WTC11 (cell line): ENCODE data around the gene PACS1. TPM values are rescaled to one million over a fixed set of nuclear protein-coding genes. Genes with fewer than 3 reads are reported as not detected.
A peak's percentile ranks its signal among the peaks of the same experiment; 100 is the strongest.

Experiments used
- ATAC-seq: fragments of 200-7000 bp; cut with Tn5 transposase; 2 replicates; pipeline ENCODE4 v1.10.0; 2021; ENCODE audit warnings: mild to moderate bottlenecking, moderate library complexity
- CTCF ChIA-PET: fragments of 300-600 bp; sonication (Branson Sonifier 250); formaldehyde crosslinking; loops from one replicate; lab custom pipeline; 2021; ENCODE audit warnings: antibody characterized with exemption; lab: Charles Lee
- POLR2A ChIA-PET: fragments of 350-600 bp; sonication (Branson Sonifier 250); formaldehyde crosslinking; loops from one replicate; lab custom pipeline; 2021; ENCODE audit warnings: antibody characterized with exemption; lab: Charles Lee
- DNase-seq: peaks from one replicate; pipeline ENCODE4 v3.0.0; 2021; ENCODE audit warnings: low spot score
- H3K27ac Mint-ChIP-seq: 2 replicates; pipeline ENCODE4 v1.8.0; 2021; ENCODE audit warnings: mixed read lengths
- H3K27me3 Mint-ChIP-seq: 2 replicates; pipeline ENCODE4 v1.8.0; 2021; ENCODE audit warnings: low read depth, mild to moderate bottlenecking, moderate library complexity, mixed read lengths
- H3K36me3 Mint-ChIP-seq: 2 replicates; pipeline ENCODE4 v1.8.0; 2021; ENCODE audit warnings: mixed read lengths
- H3K4me1 Mint-ChIP-seq: 2 replicates; pipeline ENCODE4 v1.8.0; 2022; ENCODE audit warnings: mixed read lengths
- H3K4me3 Mint-ChIP-seq: 2 replicates; pipeline ENCODE4 v1.8.0; 2021; ENCODE audit warnings: mild to moderate bottlenecking, moderate library complexity, mixed read lengths
- H3K9me3 Mint-ChIP-seq: 2 replicates; pipeline ENCODE4 v1.8.0; 2021; ENCODE audit warnings: mixed read lengths
- CREM ChIP-seq: sonication (generic); formaldehyde crosslinking; IDR thresholded peaks from 2 replicates; pipeline ENCODE4 v1.8.1; 2022; ENCODE audit warnings: mild to moderate bottlenecking, missing genetic modification reagents, moderate library complexity
- KAT7 ChIP-seq: sonication (generic); formaldehyde crosslinking; IDR thresholded peaks from 2 replicates; pipeline ENCODE4 v1.8.1; 2023; ENCODE audit warnings: missing genetic modification reagents, mild to moderate bottlenecking, borderline replicate concordance
- MXD4 ChIP-seq: fragments of 250-450 bp; sonication (Bioruptor Pico); IDR thresholded peaks from 2 replicates; pipeline ENCODE4 v1.8.0; 2021; ENCODE audit warnings: mild to moderate bottlenecking, moderate library complexity, borderline replicate concordance
- NR1H2 ChIP-seq: sonication (generic); formaldehyde crosslinking; IDR thresholded peaks from 2 replicates; pipeline ENCODE4 v1.9.0; 2021; ENCODE audit warnings: mild to moderate bottlenecking, moderate library complexity, missing genetic modification reagents
- RORB ChIP-seq: fragments of 250-450 bp; sonication (Bioruptor Pico); IDR thresholded peaks from 2 replicates; pipeline ENCODE4 v1.9.0; 2021; ENCODE audit warnings: mild to moderate bottlenecking
- ZNF232 ChIP-seq: sonication (generic); formaldehyde crosslinking; IDR thresholded peaks from 2 replicates; pipeline ENCODE4 v1.8.0; 2022; ENCODE audit warnings: mild to moderate bottlenecking, missing genetic modification reagents
- total RNA-seq: library from RNA; stranded (reverse); gene quantifications from 3 replicates; pipeline ENCODE4 v1.2.3, GENCODE V29; 2021
- TF ChIP-seq, protein P1 (sequence below): sonication (generic); formaldehyde crosslinking; IDR thresholded peaks from 2 replicates; pipeline ENCODE4 v1.8.0; 2022; ENCODE audit warnings: mild to moderate bottlenecking, missing genetic modification reagents
- TF ChIP-seq, protein P2 (sequence below): fragments of 250-450 bp; sonication (Bioruptor Pico); IDR thresholded peaks from 2 replicates; pipeline ENCODE4 v1.9.0; 2021; ENCODE audit warnings: mild to moderate bottlenecking
- TF ChIP-seq, protein P3 (sequence below): fragments of 250-450 bp; sonication (Bioruptor Pico); IDR thresholded peaks from 2 replicates; pipeline ENCODE4 v1.9.0; 2021; ENCODE audit warnings: mild to moderate bottlenecking
- TF ChIP-seq, protein P4 (sequence below): sonication (generic); formaldehyde crosslinking; IDR thresholded peaks from 2 replicates; pipeline ENCODE4 v1.8.1; 2023; ENCODE audit warnings: mild to moderate bottlenecking, missing genetic modification reagents
- TF ChIP-seq, protein P5 (sequence below): sonication (generic); formaldehyde crosslinking; IDR thresholded peaks from 2 replicates; pipeline ENCODE4 v1.8.1; 2022; ENCODE audit warnings: mild to moderate bottlenecking, moderate library complexity, missing genetic modification reagents
- TF ChIP-seq, protein P6 (sequence below): sonication (generic); formaldehyde crosslinking; IDR thresholded peaks from 2 replicates; pipeline ENCODE4 v1.8.0; 2022; ENCODE audit warnings: mild to moderate bottlenecking, missing genetic modification reagents
- TF ChIP-seq, protein P7 (sequence below): sonication (generic); formaldehyde crosslinking; IDR thresholded peaks from 2 replicates; pipeline ENCODE4 v1.8.0; 2022; ENCODE audit warnings: mild to moderate bottlenecking, missing genetic modification reagents
- TF ChIP-seq, protein P8 (sequence below): sonication (generic); formaldehyde crosslinking; IDR thresholded peaks from 2 replicates; pipeline ENCODE4 v1.8.0; 2023; ENCODE audit warnings: mild to moderate bottlenecking, missing genetic modification reagents

Gene PACS1
- total RNA-seq, 1 experiment from 2014 or later: 34.8 TPM

DNA sequence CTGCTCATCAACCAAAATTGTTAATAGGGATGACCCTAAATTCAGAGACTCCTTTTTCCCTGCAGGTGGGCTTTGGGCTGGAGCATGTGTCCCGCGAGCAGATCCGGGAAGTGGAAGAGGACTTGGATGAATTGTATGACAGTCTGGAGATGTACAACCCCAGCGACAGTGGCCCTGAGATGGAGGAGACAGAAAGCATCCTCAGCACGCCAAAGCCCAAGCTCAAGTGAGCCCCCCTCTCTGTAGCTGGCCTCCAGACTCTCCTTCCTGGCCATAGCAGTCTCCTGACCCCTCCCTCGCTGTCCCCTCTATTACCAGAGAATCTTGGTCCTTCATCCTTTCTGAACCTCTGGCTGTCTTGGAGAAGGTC lies 150.5 kb downstream of the PACS1 start (continued):
- TF ChIP-seq, protein P1, sequence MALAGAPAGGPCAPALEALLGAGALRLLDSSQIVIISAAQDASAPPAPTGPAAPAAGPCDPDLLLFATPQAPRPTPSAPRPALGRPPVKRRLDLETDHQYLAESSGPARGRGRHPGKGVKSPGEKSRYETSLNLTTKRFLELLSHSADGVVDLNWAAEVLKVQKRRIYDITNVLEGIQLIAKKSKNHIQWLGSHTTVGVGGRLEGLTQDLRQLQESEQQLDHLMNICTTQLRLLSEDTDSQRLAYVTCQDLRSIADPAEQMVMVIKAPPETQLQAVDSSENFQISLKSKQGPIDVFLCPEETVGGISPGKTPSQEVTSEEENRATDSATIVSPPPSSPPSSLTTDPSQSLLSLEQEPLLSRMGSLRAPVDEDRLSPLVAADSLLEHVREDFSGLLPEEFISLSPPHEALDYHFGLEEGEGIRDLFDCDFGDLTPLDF (CRISPR knock-in tag): no peak
- TF ChIP-seq MXD4 (no peak), RORB (CRISPR knock-in tag) (no peak), CREM (CRISPR knock-in tag) (no peak)
- TF ChIP-seq, protein P2, sequence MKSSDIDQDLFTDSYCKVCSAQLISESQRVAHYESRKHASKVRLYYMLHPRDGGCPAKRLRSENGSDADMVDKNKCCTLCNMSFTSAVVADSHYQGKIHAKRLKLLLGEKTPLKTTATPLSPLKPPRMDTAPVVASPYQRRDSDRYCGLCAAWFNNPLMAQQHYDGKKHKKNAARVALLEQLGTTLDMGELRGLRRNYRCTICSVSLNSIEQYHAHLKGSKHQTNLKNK: no peak
- TF ChIP-seq, protein P3, sequence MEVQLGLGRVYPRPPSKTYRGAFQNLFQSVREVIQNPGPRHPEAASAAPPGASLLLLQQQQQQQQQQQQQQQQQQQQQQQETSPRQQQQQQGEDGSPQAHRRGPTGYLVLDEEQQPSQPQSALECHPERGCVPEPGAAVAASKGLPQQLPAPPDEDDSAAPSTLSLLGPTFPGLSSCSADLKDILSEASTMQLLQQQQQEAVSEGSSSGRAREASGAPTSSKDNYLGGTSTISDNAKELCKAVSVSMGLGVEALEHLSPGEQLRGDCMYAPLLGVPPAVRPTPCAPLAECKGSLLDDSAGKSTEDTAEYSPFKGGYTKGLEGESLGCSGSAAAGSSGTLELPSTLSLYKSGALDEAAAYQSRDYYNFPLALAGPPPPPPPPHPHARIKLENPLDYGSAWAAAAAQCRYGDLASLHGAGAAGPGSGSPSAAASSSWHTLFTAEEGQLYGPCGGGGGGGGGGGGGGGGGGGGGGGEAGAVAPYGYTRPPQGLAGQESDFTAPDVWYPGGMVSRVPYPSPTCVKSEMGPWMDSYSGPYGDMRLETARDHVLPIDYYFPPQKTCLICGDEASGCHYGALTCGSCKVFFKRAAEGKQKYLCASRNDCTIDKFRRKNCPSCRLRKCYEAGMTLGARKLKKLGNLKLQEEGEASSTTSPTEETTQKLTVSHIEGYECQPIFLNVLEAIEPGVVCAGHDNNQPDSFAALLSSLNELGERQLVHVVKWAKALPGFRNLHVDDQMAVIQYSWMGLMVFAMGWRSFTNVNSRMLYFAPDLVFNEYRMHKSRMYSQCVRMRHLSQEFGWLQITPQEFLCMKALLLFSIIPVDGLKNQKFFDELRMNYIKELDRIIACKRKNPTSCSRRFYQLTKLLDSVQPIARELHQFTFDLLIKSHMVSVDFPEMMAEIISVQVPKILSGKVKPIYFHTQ: no peak
- TF ChIP-seq, protein P4, sequence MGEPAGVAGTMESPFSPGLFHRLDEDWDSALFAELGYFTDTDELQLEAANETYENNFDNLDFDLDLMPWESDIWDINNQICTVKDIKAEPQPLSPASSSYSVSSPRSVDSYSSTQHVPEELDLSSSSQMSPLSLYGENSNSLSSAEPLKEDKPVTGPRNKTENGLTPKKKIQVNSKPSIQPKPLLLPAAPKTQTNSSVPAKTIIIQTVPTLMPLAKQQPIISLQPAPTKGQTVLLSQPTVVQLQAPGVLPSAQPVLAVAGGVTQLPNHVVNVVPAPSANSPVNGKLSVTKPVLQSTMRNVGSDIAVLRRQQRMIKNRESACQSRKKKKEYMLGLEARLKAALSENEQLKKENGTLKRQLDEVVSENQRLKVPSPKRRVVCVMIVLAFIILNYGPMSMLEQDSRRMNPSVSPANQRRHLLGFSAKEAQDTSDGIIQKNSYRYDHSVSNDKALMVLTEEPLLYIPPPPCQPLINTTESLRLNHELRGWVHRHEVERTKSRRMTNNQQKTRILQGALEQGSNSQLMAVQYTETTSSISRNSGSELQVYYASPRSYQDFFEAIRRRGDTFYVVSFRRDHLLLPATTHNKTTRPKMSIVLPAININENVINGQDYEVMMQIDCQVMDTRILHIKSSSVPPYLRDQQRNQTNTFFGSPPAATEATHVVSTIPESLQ (CRISPR knock-in tag): no peak
- TF ChIP-seq, protein P5, sequence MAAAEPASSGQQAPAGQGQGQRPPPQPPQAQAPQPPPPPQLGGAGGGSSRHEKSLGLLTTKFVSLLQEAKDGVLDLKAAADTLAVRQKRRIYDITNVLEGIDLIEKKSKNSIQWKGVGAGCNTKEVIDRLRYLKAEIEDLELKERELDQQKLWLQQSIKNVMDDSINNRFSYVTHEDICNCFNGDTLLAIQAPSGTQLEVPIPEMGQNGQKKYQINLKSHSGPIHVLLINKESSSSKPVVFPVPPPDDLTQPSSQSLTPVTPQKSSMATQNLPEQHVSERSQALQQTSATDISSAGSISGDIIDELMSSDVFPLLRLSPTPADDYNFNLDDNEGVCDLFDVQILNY: no peak
- TF ChIP-seq, all 79 proteins: peak for 0

DNA sequence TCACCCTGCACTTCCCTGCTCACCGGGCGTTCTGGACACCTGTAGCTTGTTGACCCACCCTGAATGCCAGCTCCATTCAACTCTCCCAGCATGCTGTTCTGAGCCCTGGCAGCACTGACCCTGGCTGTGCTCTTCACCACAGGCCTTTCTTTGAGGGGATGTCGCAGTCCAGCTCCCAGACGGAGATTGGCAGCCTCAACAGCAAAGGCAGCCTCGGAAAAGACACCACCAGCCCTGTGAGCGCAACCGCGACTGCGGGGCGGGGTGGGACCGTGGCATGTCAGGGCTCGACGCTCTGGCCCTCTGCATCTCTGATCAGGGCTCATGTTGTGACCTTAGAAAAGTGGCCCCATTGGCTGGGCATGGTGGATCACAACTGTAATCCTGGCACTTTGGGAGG lies 150.9 kb downstream of the PACS1 start:
- Mint-ChIP-seq H3K27me3 (no peaks in the 10 kb centered on the region), H3K36me3 (peaks cover 9% of the 10 kb centered on the region; the same call in 1 of the 2 replicates), H3K4me1 (peaks cover 8% of the 10 kb centered on the region), H3K4me3 (no peak overlapping the region), H3K9me3 (no peaks in the 10 kb centered on the region), H3K27ac (peak overlapping the region; percentile 19; the same call in 1 of the 2 replicates)
- ATAC-seq (no peak), DNase-seq (no peak)
- CTCF ChIA-PET: interaction anchor here (0.7 to 3.0 kb wide), 9 partner anchors 17 to 175 kb away, joined by 3 to 36 read pairs (median 5); partner anchors contain the start of gene YIF1A
- POLR2A ChIA-PET: interaction anchor here (0.9 kb wide), 1 partner anchor 25 kb away, joined by 3 read pairs; no protein-coding TSS in a partner anchor
- TF ChIP-seq NR1H2: no peak
- TF ChIP-seq, protein P6, sequence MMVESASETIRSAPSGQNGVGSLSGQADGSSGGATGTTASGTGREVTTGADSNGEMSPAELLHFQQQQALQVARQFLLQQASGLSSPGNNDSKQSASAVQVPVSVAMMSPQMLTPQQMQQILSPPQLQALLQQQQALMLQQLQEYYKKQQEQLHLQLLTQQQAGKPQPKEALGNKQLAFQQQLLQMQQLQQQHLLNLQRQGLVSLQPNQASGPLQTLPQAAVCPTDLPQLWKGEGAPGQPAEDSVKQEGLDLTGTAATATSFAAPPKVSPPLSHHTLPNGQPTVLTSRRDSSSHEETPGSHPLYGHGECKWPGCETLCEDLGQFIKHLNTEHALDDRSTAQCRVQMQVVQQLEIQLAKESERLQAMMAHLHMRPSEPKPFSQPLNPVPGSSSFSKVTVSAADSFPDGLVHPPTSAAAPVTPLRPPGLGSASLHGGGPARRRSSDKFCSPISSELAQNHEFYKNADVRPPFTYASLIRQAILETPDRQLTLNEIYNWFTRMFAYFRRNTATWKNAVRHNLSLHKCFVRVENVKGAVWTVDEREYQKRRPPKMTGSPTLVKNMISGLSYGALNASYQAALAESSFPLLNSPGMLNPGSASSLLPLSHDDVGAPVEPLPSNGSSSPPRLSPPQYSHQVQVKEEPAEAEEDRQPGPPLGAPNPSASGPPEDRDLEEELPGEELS (CRISPR knock-in tag): no peak
- TF ChIP-seq, protein P7, sequence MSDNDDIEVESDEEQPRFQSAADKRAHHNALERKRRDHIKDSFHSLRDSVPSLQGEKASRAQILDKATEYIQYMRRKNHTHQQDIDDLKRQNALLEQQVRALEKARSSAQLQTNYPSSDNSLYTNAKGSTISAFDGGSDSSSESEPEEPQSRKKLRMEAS: no peak
- TF ChIP-seq, protein P8, sequence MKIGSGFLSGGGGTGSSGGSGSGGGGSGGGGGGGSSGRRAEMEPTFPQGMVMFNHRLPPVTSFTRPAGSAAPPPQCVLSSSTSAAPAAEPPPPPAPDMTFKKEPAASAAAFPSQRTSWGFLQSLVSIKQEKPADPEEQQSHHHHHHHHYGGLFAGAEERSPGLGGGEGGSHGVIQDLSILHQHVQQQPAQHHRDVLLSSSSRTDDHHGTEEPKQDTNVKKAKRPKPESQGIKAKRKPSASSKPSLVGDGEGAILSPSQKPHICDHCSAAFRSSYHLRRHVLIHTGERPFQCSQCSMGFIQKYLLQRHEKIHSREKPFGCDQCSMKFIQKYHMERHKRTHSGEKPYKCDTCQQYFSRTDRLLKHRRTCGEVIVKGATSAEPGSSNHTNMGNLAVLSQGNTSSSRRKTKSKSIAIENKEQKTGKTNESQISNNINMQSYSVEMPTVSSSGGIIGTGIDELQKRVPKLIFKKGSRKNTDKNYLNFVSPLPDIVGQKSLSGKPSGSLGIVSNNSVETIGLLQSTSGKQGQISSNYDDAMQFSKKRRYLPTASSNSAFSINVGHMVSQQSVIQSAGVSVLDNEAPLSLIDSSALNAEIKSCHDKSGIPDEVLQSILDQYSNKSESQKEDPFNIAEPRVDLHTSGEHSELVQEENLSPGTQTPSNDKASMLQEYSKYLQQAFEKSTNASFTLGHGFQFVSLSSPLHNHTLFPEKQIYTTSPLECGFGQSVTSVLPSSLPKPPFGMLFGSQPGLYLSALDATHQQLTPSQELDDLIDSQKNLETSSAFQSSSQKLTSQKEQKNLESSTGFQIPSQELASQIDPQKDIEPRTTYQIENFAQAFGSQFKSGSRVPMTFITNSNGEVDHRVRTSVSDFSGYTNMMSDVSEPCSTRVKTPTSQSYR (CRISPR knock-in tag): no peak
- TF ChIP-seq ZNF232 (CRISPR knock-in tag): no peak
- no peak for TF ChIP-seq KAT7 (CRISPR knock-in tag)
